Colonic mucosa (tissue), 4 donors: ENCODE measurements around the gene PDE7B. TPM values are rescaled to one million over a fixed set of nuclear protein-coding genes. Genes with fewer than 3 reads are reported as not detected.
A peak's percentile ranks its signal among the peaks of the same experiment; 100 is the strongest.

Experiments
- DNase-seq: peaks from one replicate; pipeline ENCODE4 v3.0.0-alpha.2; 2020
- H3K27ac ChIP-seq: fragments of 200-600 bp; one replicate; pipeline ENCODE4 v1.8.0; 2021
- H3K27me3 ChIP-seq: fragments of 200-600 bp; one replicate; pipeline ENCODE4 v1.8.0; 2021
- H3K36me3 ChIP-seq: fragments of 200-600 bp; one replicate; pipeline ENCODE4 v1.8.0; 2021
- H3K4me1 ChIP-seq: fragments of 200-600 bp; one replicate; pipeline ENCODE4 v1.8.0; 2021; ENCODE audit warnings: mild to moderate bottlenecking
- H3K4me3 ChIP-seq: fragments of 200-600 bp; one replicate; pipeline ENCODE4 v1.8.0; 2021
- H3K9ac ChIP-seq, 2 donors: one replicate each; pipeline ENCODE4 v1.7.0; 2013; ENCODE audit warnings: control low read depth in 2 of 2, low read depth in 2 of 2, low read length in 2 of 2
- H3K9me3 ChIP-seq: fragments of 200-600 bp; one replicate; pipeline ENCODE4 v1.8.0; 2021
- CTCF ChIP-seq: fragments of 200-600 bp; IDR thresholded peaks from one replicate; pipeline ENCODE4 v1.8.0; 2022; ENCODE audit warnings: antibody characterized with exemption, mild to moderate bottlenecking
- intact Hi-C: fragments of 100-400 bp; cut with DNase I; formaldehyde crosslinking; loops from one replicate; pipeline ENCODE4 v1.14.1; 2022
- total RNA-seq, 2 donors: library from RNA; stranded (reverse); fragmentation: NEBNext Ultra II Directional in 1 of 2; extraction: Animal tissue kit (Norgen Biotek cat#: 25700) in 1 of 2; gene quantifications; one replicate each; pipeline ENCODE4 v1.2.1, GENCODE V29; 2021
- donor health status: healthy.
- donor health status: DM: no; HTN: no; CAD: no.
- donor health status: DM: no; HTN: no; CAD: no.

The PDE7B gene
- total RNA-seq, 2 donors from 2014 or later = 1.0 to 1.4 TPM

GRCh38 chr6:136038531-136038930 lies 187.0 kb downstream of the PDE7B start:
- Histone ChIP-seq H3K9ac (no peak overlapping the region), H3K27me3 (no peaks in the 10 kb centered on the region), H3K4me1 (no peaks in the 10 kb centered on the region), H3K27ac (peak overlapping the region; percentile 45), H3K36me3 (no peaks in the 10 kb centered on the region), H3K9me3 (no peaks in the 10 kb centered on the region), H3K4me3 (peak overlapping the region; percentile 6)
- DNase-seq = no peak
- intact Hi-C loops = no loop called here
- TF ChIP-seq CTCF = no peak

- DNase-seq = no peak
- Histone ChIP-seq H3K4me3 (no peak overlapping the region), H3K36me3 (no peaks in the 10 kb centered on the region), H3K9ac (no peak overlapping the region), H3K27me3 (no peaks in the 10 kb centered on the region), H3K9me3 (no peaks in the 10 kb centered on the region), H3K4me1 (no peaks in the 10 kb centered on the region), H3K27ac (no peak overlapping the region)
- no peak for TF ChIP-seq CTCF
- intact Hi-C loops = no loop called here
Observed at GRCh38 chr6:136039185-136039584, 187.7 kb downstream of the PDE7B start.

- no peaks in the 10 kb centered on the region for H3K9me3 ChIP-seq
Observed at GRCh38 chr6:136050475-136050874, 199.0 kb downstream of the PDE7B start.

GRCh38 chr6:136051140-136051775 lies 199.8 kb downstream of the PDE7B start:
- Histone ChIP-seq H3K27ac (peak overlapping the region; percentile 19), H3K4me3 (no peak overlapping the region), H3K9ac (no peak overlapping the region), H3K4me1 (no peaks in the 10 kb centered on the region), H3K27me3 (no peaks in the 10 kb centered on the region), H3K36me3 (no peaks in the 10 kb centered on the region), H3K9me3 (no peaks in the 10 kb centered on the region)
- intact Hi-C loops = no loop called here
- TF ChIP-seq CTCF = no peak
- DNase-seq = no peak

More at GRCh38 chr6:136050475-136050874, 199.0 kb downstream of the PDE7B start:
- DNase-seq = no peak
- Histone ChIP-seq H3K36me3 (no peaks in the 10 kb centered on the region), H3K9ac (no peak overlapping the region), H3K27me3 (no peaks in the 10 kb centered on the region), H3K27ac (peak overlapping the region; percentile 19), H3K4me3 (no peak overlapping the region), H3K4me1 (no peaks in the 10 kb centered on the region)
- no peak for TF ChIP-seq CTCF
- intact Hi-C loops = no loop called here

- H3K9ac ChIP-seq = no peak overlapping the region
- H3K9me3 ChIP-seq = no peaks in the 10 kb centered on the region
- no peak for DNase-seq
- H3K27me3 ChIP-seq = no peaks in the 10 kb centered on the region
- no peak overlapping the region for H3K4me3 ChIP-seq
- intact Hi-C loops = no loop called here
- no peak overlapping the region for H3K27ac ChIP-seq
- no peak for TF ChIP-seq CTCF
- H3K36me3 ChIP-seq = no peaks in the 10 kb centered on the region
- no peaks in the 10 kb centered on the region for H3K4me1 ChIP-seq
Observed at GRCh38 chr6:136052031-136052430, 200.5 kb downstream of the PDE7B start.
